ENCODE data around the gene NSD1. TPM values are rescaled to one million over a fixed set of nuclear protein-coding genes. Genes with fewer than 3 reads are reported as not detected.

NSD1 gene
- total and polyA plus RNA-seq, 9 of the 15 experiments (the other 6 are each of a cell fraction or from before 2014, with no cell fraction given): 3.8 to 51.0 (median 24.7) TPM

- TF ChIP-seq FOXP1 (CRISPR knock-in tag; IDR thresholded peaks at IDR 0.05) (no peak), TCF15 (CRISPR knock-in tag; IDR thresholded peaks at IDR 0.05) (no peak), HMG20A (CRISPR knock-in tag; conservative IDR thresholded peaks at IDR 0.05) (no peak), LARP7 (IDR thresholded peaks at IDR 0.05) (no peak), ZFP91 (CRISPR knock-in tag; IDR thresholded peaks at IDR 0.05) (no peak), POLR2A (conservative IDR thresholded peaks at IDR 0.05) (peak; percentile 77), GABPA (tag; conservative IDR thresholded peaks at IDR 0.05; ENCODE audit: low read depth) (no peak), IRF2 (CRISPR knock-in tag; IDR thresholded peaks at IDR 0.05) (no peak), ZFP1 (CRISPR knock-in tag; IDR thresholded peaks at IDR 0.05) (no peak), MECOM (CRISPR knock-in tag; IDR thresholded peaks at IDR 0.05) (no peak), NBN (IDR thresholded peaks at IDR 0.05; ENCODE audit: low read depth) (no peak), TSC22D4 (tag; IDR thresholded peaks at IDR 0.05) (no peak), NCOA1 (IDR thresholded peaks at IDR 0.05; ENCODE audit: low read depth) (no peak), JUND (IDR thresholded peaks at IDR 0.05; ENCODE audit: borderline replicate concordance, low read depth, low read length) (no peak), JUND (tag; IDR thresholded peaks at IDR 0.05; ENCODE audit: borderline replicate concordance, low read depth, low read length) (no peak), MCM5 (IDR thresholded peaks at IDR 0.05; ENCODE audit: low read depth) (no peak), ELF4 (CRISPR knock-in tag; IDR thresholded peaks at IDR 0.05) (no peak), KHSRP (IDR thresholded peaks at IDR 0.05) (no peak), SMAD1 (IDR thresholded peaks at IDR 0.05; ENCODE audit: low read depth, low read length, partially characterized antibody) (no peak), PTBP1 (IDR thresholded peaks at IDR 0.05; ENCODE audit: low read depth, low read length) (no peak), ZBTB17 (CRISPR knock-in tag; IDR thresholded peaks at IDR 0.05) (no peak), FOXA1 (IDR thresholded peaks at IDR 0.05; ENCODE audit: borderline replicate concordance) (no peak), CBX1 (IDR thresholded peaks at IDR 0.05; ENCODE audit: low read depth) (0 out of 2 replicates have a peak, but pooled peaks have one; percentile 23), PML (IDR thresholded peaks at IDR 0.05; ENCODE audit: low read length) (no peak), KDM5B (IDR thresholded peaks at IDR 0.05; ENCODE audit: insufficient replicate concordance, low read depth, low read length) (peak; percentile 12), IFI16 (CRISPR knock-in tag; IDR thresholded peaks at IDR 0.05) (no peak), ELK3 (CRISPR knock-in tag; IDR thresholded peaks at IDR 0.05) (no peak)
- TF ChIP-seq, protein P1, sequence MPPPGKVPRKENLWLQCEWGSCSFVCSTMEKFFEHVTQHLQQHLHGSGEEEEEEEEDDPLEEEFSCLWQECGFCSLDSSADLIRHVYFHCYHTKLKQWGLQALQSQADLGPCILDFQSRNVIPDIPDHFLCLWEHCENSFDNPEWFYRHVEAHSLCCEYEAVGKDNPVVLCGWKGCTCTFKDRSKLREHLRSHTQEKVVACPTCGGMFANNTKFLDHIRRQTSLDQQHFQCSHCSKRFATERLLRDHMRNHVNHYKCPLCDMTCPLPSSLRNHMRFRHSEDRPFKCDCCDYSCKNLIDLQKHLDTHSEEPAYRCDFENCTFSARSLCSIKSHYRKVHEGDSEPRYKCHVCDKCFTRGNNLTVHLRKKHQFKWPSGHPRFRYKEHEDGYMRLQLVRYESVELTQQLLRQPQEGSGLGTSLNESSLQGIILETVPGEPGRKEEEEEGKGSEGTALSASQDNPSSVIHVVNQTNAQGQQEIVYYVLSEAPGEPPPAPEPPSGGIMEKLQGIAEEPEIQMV (tag; conservative IDR thresholded peaks at IDR 0.05; ENCODE audit: low read depth): no peak
These were observed 173.3 kb downstream of the NSD1 start (continued) for GRCh38 chr5:177306674-177307543.

All from K562 (cell line).